Spleen (tissue), 7 donors: Measurements from ENCODE around the gene TRABD2B.

ENCODE experiments used
- CTCF ChIP-seq, 11 experiments: fragments of 200-600 bp in 7 of 11; fragments of 450-650 bp in 4 of 11; sonication (generic) in 4 of 11; IDR thresholded peaks in 8 of 11; conservative IDR thresholded peaks in 3 of 11; 1 replicate in 7 of 11; 2 replicates in 4 of 11; pipeline versions ENCODE4 v1.4.0 to v1.8.0; 2016 to 2021; ENCODE audit warnings: antibody characterized with exemption in 11 of 11, inconsistent platforms in 4 of 11, mild to moderate bottlenecking in 1 of 11
- POLR2AphosphoS5 ChIP-seq, 3 donors: sonication (generic); formaldehyde crosslinking; IDR thresholded peaks; one replicate each; pipeline ENCODE4 v1.5.1; 2017; ENCODE audit warnings: antibody characterized with exemption in 3 of 3
- donor health status: DM: no; HTN: no; CAD: no; lungs with moderate emphysema.
- donor health status: DM: no; HTN: no; CAD: no.
- donor health status: DM: no; HTN: no; CAD: no.

- TF ChIP-seq CTCF (IDR thresholded peaks at IDR 0.05 in 8 of 11, conservative IDR thresholded peaks at IDR 0.05 in 3 of 11): no peak
- no peak for TF ChIP-seq POLR2AphosphoS5 (IDR thresholded peaks at IDR 0.05)
Measured at GRCh38 chr1:48023488-48023887, 26.3 kb upstream of the TRABD2B start.
